Measurements from ENCODE around the gene TOMM34.

DNA sequence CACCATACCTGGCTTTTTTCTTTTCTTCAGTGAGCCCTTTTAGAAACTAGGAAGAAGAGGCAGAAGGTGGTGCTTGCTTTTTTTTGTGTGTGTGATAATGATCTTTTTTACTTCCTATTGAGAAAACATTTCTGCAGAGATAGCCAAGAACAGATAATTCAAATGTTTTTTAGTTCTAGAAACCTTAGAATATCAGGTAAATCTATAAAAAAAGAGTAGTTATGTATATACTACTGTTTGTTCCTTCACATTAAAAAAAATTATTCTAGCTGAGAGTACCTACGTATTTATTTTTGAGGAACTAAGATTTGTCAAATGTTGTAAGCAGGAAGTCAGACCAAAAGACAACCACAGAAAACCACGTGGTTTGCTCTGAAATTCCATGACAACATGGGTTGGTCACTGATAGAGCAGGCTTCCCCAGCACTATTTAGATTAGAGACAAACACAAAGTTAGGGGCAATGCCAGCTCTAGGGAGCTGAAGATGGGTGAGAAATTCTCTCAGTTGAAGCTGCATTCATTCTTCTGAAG lies 19.0 kb upstream of the TOMM34 start:
- TF ChIP-seq, protein P1, sequence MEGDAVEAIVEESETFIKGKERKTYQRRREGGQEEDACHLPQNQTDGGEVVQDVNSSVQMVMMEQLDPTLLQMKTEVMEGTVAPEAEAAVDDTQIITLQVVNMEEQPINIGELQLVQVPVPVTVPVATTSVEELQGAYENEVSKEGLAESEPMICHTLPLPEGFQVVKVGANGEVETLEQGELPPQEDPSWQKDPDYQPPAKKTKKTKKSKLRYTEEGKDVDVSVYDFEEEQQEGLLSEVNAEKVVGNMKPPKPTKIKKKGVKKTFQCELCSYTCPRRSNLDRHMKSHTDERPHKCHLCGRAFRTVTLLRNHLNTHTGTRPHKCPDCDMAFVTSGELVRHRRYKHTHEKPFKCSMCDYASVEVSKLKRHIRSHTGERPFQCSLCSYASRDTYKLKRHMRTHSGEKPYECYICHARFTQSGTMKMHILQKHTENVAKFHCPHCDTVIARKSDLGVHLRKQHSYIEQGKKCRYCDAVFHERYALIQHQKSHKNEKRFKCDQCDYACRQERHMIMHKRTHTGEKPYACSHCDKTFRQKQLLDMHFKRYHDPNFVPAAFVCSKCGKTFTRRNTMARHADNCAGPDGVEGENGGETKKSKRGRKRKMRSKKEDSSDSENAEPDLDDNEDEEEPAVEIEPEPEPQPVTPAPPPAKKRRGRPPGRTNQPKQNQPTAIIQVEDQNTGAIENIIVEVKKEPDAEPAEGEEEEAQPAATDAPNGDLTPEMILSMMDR (conservative IDR thresholded peaks at IDR 0.05 in 1 of 2, IDR thresholded peaks at IDR 0.05 in 1 of 2; ENCODE audit: low read depth in 1 of 2, low read length in 2 of 2), result no peak
- no peak for TF ChIP-seq EZH2 (IDR thresholded peaks at IDR 0.05; ENCODE audit: low read length, missing control alignments)
